ENCODE data around the gene SCYL3.
"Not testable (repeated sequence)": the region's sequence is repeated elsewhere in the genome, so short reads cannot be mapped to it uniquely, and the experiment has no call there.

Gene SCYL3

DNA sequence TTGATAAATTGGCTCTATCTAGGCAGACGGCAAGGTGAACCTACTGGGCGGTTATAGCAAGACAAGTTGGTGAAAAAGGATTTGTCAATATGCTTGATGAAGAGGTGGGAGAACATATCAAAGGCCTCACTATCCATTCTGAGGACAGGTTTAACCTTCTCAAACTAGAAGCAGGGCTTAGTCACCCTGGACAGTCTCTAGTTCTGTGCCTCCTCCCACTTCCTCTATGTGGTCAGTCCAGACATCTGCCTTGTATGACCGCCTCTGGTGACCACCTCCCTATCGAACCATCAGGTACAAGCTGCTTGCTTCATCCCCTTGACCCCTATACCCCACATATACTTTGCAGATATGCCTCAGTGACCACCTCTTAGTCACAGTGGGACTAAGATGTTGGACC, 2.3 kb upstream of the SCYL3 start:
- no peak for DNase-seq

DNA sequence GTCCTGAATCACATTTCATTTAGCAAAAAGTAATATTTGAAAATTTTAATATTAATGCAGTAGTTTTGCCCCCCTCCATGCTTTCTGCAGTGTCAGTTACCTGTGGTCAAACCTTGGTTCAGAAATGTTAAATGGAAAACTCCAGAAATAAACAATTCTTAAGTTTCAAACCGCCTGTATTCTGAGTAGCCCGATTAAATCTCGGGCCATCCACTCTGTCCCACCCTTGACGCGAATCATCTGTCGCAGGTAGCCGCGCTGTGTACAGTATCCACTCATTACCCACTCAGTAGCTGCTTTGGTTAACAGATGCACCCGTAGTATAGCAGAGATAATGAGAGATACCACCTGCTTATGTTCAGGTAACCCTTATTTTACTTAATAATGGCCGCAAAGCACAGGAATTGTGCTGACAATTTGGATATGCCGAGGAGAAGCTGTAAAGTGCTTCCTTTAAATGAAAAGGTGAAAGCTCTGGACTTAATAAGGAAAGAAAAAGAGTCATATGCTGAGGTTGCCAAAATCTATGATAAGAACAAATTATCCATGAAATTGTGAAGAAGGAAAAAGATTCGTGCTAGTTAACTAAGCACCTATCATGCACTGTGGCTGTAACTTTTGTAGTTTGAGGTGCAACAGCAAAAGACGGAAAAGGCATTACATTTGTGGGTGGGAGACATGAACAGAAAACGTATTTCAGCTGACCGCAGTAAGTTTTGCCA, 889 bp upstream of the SCYL3 start:
- no peak for DNase-seq

DNA sequence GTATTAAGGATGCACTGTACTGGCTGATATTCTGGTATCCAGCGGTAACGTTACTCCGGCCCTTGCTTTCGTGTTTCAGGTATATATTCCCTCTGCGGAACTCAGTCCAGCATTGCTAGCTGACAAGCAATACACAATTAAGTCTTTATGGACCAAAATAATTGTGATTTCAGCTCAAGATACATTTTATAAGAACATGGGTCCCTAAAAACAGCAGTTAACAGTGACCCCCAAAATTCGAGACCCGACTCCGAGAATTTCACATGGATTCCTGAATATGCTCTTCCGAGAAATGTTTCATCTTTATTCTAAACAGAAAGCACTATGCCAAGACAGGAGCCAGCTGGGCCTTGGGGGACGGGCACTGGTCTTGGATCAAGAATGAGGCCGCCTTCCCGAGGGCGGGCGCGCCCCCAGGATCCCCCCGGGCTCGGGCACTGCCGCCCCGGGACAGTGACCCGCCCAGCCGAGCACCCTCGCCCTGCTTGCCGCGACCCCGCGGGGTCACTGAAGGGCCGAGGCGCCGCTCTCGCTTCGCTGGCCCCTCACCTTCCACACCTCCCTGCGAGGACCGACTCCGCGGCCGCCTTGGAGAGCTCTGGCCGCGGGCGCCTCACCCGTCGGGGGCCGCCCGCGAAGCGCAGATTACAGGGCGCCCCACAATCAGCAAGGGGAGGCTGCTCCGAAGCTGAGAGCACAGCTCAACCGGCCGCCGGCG, 610 bp downstream of the SCYL3 start:
- DNase-seq, result peak; percentile 38

DNA sequence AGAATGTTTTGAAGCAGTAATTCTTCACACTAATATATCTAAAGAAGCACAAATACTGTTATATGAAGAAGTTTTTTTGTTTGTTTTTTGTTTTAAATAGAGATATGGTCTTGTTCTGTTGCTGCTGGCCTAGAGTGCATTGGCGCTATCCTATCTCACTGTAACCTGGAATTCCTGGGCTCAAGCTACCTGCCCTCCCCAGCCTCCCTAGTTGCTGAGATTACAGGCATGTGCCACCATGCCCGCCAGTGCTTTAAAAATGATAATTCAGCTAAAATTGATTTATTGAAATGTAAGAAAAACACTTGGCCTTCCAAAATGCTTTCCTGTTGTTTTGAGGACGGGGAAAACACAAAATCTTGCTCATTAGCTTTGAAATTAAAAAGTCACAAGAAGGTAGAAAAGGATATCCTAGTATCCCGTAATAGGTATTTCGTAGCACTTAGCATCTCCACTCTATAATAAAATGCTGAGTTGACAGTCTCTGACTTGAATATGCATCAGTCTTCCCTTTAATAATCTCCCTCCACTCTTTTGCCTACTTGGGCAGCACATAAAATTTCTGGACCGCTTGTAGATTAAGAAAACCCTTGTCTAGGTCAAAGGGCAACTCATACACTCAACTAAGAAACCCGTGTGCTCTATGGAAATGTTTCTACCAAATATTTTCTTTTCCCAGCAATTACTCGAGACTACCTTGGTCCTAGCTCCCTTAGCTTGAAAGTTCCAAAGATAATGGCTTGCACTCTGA, 1.3 kb downstream of the SCYL3 start:
- no peak for DNase-seq

DNA sequence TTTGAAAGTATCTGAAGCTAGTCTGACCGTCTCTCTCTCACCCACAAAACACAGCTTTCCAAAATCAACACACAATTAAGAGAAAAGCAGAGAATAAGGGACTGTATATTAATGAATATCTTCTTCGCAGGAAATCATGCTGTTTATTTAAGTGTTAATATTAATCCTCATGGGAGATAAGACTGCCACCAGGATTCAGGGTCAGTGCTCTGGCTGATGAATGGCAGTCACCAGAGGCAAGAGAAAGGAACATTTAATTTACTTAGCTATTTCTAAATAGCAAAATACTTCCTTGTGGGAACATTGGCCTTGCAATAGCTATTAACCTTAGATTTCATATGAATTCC, 2.2 kb downstream of the SCYL3 start:
- DNase-seq, result no peak

DNA sequence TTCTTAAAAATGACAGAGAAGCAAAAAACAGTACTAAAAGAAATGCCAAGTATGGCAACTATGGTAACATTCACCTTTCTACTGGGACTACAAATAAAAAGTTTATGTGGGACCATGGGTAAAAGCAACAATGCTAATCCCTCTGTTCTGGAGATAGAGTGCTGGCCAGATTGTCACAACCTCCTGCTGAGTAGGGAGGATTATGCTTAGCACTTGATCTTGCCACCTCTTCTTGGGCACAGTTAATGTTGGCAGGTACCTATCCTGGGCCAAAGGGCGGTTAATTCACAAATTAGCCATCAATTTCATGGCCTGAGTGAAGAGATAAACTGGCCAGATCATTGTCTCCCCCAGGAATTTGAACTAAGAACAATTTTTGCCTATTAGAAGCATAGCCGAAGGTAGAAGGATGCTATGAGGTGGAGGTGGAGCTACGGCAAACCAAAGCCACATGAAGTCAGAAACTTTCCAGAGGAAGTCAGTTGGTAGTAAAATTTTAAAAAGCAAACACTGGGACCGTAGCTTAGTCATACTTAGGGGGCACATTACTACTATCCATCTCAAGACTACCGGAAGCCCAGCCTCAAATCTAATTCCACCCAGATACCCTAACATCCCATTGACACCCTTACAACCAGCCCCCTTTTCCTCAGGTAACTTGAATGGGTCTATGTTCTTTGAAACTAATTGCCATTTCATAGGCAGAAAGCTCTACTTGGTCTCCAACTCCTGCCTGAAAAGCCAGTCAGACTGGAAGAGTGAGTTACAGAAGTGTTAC, 2.7 kb downstream of the SCYL3 start:
- peak; percentile 47 for DNase-seq

DNA sequence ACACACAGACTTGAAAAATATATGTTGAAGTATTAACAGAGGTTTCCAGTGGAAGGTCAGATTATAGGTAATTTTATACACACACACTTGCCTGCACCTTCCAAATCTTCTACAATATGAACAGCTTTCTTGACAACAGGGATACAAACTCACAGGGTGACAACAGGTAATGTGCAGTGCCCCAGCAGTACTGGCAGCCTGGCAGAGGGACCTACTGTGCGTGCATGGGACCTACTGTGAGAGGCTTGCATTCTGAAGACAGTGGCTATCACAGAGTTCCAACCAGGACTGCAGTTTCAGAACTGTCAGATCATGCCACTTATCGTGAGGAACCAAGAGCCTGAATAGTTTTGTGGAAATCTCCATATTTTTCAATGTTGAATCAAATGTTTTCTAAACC, 3.8 kb downstream of the SCYL3 start:
- DNase-seq, result no peak

DNA sequence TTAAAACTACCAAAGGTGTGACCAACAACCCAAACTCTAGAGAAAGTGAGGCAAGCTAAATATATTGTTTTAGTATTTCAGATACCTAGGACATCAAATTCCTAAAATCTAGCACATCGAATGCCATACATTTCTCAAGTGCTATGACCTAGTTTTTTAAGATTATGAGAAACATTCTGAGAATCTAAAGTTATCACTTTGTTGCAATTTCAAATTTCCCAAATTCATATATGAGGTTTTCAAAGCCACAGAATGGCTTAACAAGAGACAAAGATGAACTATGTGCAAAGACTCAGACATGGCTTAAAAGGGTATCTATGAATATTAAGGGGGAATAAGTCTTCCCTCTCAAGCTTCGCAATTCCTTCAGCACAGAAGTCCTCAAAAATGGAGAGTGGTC, 6.8 kb downstream of the SCYL3 start:
- no peak for DNase-seq

DNA sequence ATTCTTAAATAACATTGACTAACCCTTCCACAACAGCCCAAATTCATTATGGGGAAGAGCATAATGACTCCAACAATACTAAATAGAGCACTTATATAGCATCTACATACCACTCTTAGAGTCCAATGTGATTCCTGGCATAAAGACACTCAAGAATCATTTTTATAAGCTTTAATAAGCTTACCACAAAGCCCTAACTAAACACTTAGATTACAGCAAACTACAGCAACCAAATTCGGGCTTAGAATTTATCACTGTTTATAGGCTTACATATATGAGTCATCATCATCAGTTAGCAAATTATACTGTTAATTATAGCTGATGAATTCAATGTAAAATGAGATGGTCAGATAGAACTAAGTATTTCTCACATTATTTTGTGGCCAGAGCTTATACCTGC, 7.3 kb downstream of the SCYL3 start:
- no peak for DNase-seq

DNA sequence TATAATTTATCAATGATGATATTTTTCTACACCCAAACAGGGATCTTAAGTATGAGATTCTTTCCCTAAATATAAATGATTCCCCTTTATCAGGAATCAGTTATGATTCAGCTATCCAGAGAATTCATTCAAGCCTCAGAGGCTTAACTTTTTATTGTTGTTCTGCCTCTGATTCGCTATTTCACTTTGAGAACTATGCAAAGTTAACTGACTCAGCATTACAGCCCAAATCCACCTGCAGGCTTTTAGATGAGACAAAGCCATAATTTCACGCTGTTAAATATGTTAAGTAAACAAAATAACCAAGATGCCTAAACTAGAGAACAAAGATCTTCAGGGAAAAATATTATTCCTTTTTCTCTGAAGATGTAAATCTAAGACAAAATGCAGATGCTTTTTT, 8.5 kb downstream of the SCYL3 start:
- no peak for DNase-seq

DNA sequence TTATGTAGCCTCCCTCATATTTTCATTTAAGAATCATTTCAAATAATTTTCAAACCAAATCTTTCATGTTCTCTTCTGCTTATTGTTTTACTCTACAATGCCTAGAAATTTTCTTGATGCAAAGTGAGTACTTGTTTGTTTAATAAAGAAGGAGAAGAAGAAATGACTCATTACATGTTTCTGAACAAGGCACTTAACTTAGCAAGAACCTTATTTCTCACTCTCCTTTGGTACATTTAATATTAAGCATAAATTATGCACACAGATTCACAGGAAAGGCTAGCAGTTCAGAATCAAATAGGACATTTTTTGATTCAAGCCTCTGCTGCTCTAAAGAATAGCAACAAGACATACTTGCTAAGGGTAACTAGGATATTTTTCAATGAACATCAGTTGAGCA, 9.1 kb downstream of the SCYL3 start:
- no peak for DNase-seq

DNA sequence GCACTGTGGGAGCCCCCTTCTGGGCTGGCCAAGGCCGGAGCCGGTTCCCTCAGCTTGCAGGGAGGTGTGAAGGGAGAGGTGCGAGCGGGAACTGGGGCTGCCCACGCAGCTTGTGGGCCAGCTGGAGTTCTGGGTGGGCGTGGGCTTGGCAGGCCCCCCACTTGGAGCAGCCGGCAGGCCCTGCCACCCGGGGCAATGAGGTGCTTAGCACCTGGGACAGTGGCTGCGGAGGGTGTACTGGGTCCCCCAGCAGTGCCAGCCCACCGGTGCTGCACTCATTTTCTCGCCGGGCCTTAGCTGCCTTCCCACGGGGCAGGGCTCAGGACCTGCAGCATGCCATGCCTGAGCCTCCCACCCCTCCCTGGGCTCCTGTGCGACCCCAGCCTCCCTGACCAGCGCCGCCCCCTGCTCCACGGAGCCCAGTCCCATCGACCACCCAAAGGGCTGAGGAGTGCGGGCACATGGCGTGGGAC, 11.6 kb downstream of the SCYL3 start:
- no peak for DNase-seq

DNA sequence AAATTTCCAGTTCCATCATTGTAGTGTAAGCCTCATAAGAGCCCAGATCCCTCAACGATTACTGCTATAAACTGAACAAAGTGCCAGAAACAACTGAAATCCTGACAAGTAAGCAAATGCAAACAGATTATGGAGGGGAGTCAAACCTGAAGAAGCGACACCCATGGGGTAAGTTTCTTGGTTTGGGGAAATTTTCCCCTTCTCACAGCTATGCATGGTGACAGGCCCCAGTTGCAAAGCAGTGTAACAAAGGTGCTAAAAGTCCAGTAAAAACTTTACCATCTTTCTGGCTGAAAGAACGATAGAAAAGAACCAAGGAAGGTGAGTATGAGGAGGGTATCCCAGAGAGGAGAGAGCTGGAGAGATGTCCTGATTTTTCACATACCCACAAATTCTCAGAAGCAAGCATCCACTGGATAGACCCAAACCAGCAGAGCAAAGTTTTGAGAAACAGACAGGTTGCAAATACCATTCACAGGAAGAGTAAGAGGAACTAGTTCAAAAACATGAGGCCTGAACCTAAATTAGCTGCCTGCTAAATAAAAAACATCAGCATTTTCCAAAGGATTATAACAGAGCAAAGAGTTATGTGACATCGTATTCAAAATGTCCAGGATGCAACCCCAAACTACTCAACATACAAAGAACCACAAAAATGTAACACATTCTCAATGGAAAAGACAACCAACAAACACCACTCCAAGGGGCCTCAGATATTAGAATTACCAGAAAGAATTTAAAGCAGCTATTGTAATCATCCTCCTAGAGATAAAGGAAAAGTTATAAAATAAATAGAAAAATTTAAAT, 14.5 kb downstream of the SCYL3 start:
- no peak for DNase-seq

DNA sequence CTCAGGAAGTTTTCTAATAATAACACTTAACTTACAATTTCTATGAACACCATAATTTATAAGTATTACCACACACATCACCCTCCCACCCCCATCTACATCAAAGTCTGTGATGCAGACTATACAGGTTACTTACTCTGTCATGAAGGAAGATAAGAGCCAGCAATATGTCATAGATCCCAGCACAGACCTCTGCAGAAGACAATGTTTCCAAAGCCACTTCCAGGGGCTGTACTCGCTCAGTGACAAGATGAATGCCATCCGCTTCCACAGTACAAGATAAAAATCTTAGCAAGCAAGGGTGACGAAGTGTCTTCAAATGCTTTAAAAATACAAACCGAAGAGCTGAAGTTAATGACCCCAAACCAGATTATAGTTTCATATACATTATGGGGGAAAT, 15.2 kb downstream of the SCYL3 start:
- no peak for DNase-seq

DNA sequence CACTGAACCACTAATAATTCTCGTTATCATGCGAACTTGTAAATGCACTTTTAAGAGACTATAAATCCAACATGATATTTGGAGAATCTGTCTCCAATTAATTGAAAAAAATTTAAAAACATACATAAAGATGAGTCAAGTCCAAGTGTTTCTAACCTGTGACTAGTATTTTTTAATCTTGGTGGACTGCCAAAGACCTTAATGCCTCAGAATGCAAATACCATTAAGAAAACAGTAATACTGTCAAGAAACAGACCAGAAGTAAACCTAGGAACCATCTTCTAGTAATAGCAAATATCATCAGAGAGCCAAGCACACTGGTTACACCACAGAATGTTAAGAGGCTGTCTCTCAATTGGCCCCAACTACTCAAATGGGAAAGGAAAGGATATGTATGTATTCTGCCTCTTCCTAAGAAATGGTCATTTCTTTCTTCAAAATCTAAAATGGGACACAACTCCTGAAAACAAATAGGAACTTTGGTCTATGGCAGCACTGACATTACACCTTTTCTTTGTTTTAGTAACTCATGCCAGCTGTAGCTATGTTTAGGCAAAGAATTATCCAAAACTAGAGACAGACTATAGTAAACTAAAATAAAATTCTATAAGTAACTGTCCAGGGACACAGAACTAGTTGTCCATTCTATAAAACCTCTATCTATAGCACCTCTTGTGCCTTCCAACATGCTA, 15.8 kb downstream of the SCYL3 start:
- DNase-seq, result no peak

DNA sequence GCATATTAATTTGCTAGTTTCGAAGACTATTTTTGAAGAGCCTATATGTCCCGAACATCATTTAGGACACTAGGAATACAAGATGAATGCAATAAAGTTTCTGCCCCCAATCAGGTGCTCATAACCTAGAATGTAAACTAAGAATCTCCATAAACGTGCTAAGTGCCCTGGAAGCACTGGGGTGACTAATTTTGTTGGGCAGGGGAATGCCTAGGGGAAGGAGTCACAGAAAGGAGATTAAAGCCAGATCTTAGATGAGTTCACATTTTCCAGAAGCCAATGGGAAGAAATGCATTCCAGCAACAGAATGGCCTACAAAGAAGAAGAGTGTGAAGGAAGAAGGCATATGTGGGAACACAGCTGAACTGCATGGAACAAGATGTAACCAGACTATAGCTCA, 19.5 kb downstream of the SCYL3 start:
- no peak for DNase-seq

DNA sequence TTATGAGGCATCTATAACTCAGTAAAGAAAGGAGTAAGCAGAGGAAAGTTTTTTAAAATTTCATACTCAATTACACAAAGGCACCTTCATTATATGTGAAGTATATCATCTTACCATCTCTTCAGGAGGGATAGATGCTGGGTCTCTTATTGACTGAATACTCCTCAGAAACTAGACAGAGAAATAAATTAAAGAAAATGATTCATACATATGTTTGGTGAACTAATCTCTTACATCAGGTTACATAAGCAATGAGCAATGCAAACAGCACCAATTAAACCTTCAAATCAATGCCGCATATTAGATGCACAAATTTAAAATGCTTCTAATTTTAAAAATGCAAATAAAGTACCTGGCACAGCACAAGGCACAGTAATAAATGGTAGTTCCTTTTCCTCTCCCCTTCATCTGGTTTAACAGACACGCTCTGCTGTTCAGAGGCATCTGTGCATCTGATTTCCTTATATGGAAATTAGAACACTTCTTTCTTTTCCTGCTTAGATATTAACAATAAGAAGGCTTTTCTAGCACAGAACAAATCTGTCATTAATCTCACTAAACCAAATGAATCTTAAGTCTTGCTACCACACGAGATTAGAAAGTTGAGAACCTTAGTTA, 20.0 kb downstream of the SCYL3 start:
- DNase-seq, result no peak

DNA sequence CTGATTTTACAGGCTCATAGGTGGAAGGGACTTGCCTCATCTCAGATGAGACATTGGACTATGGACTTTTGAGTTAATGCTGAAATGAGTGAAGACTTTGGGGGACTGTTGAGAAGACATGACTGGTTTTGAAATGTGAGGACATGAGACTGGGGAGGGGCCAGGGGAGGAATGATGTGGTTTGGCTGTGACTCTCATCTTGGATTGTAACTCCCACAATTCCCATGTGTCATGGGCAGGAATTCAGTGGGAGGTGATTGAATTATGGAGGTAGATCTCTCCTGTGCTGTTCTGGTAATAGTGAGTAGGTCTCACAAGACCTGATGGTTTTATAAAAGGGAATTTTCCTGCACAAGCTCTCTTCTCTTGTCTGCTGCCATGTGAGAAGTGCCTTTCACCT, 20.8 kb downstream of the SCYL3 start:
- DNase-seq, result no peak

DNA sequence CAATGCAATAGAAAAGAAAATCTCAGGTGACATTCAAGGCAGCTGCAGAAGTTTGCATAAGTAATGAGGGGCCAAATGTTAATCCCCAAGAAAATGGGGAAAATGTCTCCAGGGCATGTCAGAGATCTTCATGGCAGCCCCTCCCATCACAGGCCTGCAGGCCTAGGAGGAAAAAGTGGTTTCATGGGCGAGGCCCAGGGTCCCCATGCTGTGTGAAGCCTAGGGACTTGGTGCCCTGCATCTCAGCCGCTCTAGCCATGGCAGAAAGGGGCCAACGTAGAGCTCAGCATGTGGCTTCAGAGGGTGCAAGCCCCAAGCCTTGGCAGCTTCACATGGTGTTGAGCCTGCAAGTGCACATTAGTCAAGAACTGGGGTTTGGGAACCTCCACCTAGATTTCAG, 21.7 kb downstream of the SCYL3 start:
- not testable (repeated sequence) for DNase-seq

DNA sequence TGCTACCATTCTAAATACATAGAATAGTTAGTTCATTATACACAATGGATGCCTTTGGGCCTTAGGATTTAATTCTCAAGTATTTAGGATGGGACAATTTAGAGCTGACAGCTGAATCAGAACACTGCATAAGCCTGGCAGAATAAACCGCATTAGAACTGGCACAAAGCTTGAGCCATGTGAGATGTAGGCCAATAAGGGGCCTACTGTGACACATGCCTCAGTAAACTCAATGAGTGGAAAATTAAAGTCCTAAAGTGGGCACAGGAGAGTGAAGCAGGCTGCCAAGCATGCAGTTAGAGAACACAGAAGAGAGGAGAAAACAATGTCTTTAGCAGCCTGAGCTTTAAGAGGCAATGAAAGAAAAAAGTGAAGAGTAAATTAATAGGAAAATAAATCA, 24.3 kb downstream of the SCYL3 start:
- DNase-seq, result no peak

DNA sequence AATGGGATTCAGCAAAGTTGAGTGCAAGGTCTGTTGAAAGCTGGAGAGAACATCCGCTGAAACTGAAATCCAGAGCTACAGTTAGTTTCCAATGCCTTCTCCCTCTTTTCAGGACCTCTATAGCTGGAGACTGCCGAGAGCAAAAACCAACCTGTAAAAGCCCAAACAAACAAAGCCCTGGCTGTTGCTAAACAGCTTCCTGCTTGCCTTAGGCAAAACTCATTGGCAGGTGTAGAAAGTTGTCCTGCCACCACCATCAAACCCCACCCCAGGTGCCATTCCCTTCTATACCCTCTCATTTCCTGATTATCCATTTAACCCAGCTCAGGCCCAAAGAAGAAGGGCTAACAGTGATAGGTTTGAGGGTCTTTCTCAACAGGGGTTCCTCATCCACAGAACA, 24.7 kb downstream of the SCYL3 start:
- no peak for DNase-seq

Measured in NCI-H510A (cell line).